Activated naive CD4-positive, alpha-beta T cell treated with anti-CD3 and anti-CD28 coated beads, Interleukin-2, amount 50 U/mL, for 72 hours (primary cell): ENCODE measurements around the gene SLC47A2. TPM values are rescaled to one million over a fixed set of nuclear protein-coding genes. Genes with fewer than 3 reads are reported as not detected.

Source experiments
- ATAC-seq, 2 donors: fragments of 150-1000 bp; cut with Tn5 transposase; 2 replicates each; pipeline ENCODE4 v1.10.0; 2021; ENCODE audit warnings: mild to moderate bottlenecking in 2 of 2, moderate library complexity in 2 of 2
- DNase-seq, 2 donors: peaks; one replicate each; pipeline ENCODE4 v3.0.0; 2021 to 2022; ENCODE audit warnings: low spot score in 2 of 2
- H3K27ac Mint-ChIP-seq, 2 donors: one replicate each; pipeline ENCODE4 v1.8.0; 2022; ENCODE audit warnings: mild to moderate bottlenecking in 2 of 2, mixed read lengths in 2 of 2
- H3K36me3 Mint-ChIP-seq, 2 donors: one replicate each; pipeline ENCODE4 v1.8.0; 2022; ENCODE audit warnings: mixed read lengths in 2 of 2
- H3K9me3 Mint-ChIP-seq, 2 donors: one replicate each; pipeline ENCODE4 v1.8.0; 2022; ENCODE audit warnings: mixed read lengths in 2 of 2
- total RNA-seq, 2 donors: library from RNA; stranded (reverse); gene quantifications; one replicate each; pipeline ENCODE4 v1.2.3, GENCODE V29; 2022

The SLC47A2 gene
- total RNA-seq, 2 donors from 2014 or later, result not detected

DNA sequence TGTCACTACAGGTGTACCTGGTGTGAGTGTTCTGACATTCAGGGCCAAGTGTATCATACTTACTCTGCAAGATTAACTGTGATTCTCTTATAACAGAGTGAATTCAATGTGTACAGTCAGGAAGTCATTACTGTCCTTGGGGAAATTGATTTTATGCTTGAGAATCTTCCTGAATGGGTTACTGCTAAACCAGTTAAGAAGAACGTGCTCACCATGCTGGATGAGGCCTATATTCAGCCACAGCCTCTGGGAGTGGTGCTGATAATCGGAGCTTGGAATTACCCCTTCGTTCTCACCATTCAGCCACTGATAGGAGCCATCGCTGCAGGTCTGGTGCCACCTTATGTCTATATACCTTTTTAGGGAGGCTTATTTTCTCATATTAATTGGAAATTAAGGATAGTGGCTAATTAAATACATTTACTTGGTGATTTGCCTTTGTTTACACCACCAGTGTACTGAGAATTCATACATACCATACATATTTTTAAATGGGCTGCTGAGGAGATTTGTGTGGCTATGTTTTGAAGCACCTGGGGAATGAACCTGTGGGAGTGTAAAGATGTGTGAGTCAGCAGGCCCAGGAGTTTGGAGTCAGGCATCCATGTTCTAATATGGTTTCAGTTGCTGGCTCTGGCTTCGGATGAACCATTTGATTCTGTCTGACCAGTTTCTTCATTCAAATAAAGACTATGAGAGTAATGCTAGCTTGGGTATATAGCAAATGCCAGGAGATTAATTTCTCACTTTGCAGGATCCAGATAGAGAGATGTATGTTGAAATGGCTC, 64.7 kb downstream of the SLC47A2 start:
- DNase-seq (no peak), ATAC-seq (no peak)
- Mint-ChIP-seq H3K9me3 (no peaks in the 10 kb centered on the region), H3K36me3 (peaks cover 12 to 13% of the 10 kb centered on the region in 2 donors), H3K27ac (no peak overlapping the region)

DNA sequence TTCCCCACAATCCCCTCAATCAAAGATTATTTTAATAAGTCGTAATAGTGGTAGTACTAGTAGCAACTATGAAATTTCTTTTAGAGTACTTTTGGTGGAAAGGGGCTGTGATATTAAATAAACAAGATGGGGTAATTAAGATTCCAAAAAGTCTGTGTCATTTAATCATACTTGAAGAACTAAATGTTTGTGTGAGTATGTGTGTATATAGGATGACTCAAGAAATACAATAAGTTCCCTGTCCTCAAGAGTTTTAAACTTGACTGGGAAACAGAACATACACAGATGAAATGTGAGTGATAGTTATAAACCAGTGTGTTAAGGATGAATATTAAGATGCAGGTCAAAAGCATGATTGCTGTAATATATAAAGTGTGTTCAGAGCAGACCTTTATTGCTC, 65.6 kb downstream of the SLC47A2 start:
- ATAC-seq, result no peak
- Mint-ChIP-seq H3K27ac (no peak overlapping the region), H3K36me3 (peaks cover 12 to 13% of the 10 kb centered on the region in 2 donors)

DNA sequence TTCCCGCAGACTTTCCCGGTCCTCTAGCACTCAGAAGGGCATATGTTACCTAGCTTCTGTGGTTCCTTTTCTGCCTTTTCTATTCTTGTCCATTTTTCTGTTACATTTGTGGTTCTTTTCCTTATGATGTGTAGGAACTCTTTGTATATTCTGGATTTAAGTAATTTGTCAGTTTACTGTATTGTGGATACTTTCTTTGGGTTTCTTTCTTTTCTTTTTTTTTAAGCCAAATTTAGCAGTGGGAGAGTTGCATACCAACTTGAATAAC, 67.2 kb downstream of the SLC47A2 start:
- no peak for ATAC-seq
- H3K27ac Mint-ChIP-seq, result peak overlapping the region; percentile 47 to 90
- no peaks in the 10 kb centered on the region for H3K9me3 Mint-ChIP-seq
- peaks cover 12 to 13% of the 10 kb centered on the region in 2 donors for H3K36me3 Mint-ChIP-seq
- no peak for DNase-seq

More for the DNA sequence above, 65.6 kb downstream of the SLC47A2 start:
- no peak for DNase-seq
- no peaks in the 10 kb centered on the region for H3K9me3 Mint-ChIP-seq

DNA sequence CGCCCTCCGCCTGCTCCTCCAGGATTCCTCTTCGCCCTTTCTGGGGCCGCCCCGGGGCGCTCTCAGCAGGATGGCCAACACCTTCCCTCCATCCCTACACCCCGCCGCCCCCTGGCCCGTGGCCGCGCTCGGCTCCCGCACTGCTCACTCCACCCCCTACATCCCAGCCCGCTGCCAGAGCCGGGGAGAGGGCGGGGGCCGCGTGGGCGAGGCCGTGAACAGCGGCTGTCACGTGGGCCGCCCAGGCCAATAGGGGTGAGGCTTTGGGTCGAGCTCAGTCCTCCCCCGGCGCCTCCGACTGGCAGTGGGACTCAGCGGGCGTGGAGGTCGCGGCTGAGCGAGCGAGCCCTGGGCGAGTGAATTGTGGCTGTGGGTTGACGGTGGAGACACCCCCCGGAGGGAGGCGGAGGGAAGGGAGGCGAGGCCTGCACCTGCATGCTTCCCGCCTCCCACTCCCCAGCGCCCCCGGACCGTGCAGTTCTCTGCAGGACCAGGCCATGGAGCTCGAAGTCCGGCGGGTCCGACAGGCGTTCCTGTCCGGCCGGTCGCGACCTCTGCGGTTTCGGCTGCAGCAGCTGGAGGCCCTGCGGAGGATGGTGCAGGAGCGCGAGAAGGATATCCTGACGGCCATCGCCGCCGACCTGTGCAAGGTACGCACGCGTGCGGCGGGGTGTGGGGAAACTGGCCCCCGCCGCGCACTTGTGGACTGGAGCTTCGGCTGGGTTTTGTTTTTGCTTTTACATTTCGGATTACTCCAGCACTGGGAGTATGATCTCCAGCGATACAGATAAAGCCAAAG, 67.7 kb downstream of the SLC47A2 start, which contains the start of gene ALDH3A2:
ALDH3A2 (plus strand) TSS at position 277 of the 799 bp plus-strand sequence; CDS start at position 498, 221 bp downstream.
- DNase-seq, result peak; percentile 95
- H3K9me3 Mint-ChIP-seq, result no peaks in the 10 kb centered on the region
- H3K36me3 Mint-ChIP-seq, result peaks cover 7 to 12% of the 10 kb centered on the region in 2 donors
- peak; percentile 96 for ATAC-seq
- peak within 1 kb of the TSS; percentile 90 to 93 for H3K27ac Mint-ChIP-seq

DNA sequence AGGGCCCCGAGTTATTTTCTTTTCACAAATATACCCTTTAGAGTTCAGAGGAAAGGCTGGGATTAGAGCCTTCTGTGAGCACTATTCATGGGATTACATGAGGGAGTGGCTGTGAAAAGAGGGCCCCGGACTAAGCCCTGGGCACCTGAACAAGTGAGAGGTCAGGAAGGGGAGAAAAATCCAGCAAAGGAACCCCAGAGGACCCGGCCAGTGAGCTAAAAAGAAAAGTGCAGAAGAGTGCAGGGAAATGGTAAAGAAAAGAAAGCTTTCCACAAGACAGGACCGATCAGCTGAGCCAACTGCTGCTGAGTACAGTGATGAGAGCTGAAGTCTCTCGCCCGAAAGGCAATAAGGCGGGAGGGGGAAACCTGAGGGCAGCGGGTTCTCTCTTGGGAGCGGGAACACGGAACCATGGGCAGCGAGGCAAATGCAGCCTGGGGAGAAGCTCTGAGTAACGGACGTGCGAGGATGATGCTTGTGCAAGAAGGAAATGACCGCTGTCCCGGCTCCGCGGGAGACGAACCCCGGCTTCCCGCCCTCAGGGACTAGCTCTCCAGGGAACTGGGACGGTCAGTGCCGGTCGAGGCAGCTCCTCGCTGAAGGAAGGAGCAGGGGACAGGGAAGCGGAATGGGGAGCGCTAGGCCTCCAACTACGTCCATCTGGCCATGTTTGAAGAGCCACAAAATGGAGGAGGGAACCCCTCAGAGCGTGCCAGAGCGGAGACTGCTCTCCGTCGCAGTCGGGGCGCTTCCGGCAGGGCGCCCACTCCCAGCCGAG, 68.5 kb downstream of the SLC47A2 start:
- H3K9me3 Mint-ChIP-seq, result no peaks in the 10 kb centered on the region
- DNase-seq (no peak), ATAC-seq (peak; percentile 55 to 65)
- peak overlapping the region; percentile 90 to 93 for H3K27ac Mint-ChIP-seq
- peaks cover 0 to 7% of the 10 kb centered on the region in 2 donors for H3K36me3 Mint-ChIP-seq

DNA sequence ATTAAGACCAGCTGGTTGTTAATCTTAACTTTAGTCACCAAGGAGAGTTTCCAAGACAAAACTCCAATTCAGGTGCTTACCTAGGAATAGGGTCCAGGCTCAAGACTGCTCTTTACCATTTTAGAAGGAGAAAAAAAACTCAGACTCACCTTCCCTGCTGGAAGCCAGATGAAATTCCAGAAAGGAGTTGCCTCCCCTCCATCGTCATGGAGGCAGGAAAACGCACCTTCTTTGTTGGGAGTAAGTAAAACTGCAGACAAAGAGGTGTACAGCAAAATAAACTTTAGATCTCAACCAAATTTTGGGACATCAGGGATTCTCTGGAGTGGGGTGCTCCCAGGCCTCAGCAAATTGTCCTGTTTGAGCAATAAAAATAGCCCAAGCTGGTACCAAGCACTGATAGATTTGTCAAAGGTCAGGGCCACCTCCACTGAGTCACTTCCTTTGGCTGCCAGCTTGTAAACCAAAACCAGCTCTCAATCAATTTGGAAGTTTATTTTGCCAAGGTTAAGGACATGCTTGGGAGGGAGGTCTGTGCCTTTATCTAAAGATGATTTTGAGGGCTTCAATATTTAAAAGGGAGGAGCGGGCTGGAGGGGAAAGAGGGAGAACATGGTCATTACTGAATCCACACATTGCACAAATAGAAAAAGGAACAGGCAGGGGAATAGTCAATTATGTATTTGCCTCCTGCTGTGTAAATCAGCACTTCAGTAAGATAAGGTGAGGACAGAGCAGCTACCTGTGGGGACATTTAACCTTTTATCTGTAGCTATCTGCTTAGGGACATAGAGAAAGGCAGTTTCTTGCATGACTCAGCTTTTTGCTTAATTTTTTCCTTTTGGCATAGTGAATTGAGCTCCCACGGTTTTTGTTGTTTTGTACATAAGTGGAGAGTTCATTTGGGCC, 69.3 kb downstream of the SLC47A2 start:
- Mint-ChIP-seq H3K36me3 (peaks cover 0 to 7% of the 10 kb centered on the region in 2 donors), H3K27ac (peak overlapping the region; percentile 90 to 93), H3K9me3 (no peaks in the 10 kb centered on the region)
- DNase-seq (no peak), ATAC-seq (no peak)

DNA sequence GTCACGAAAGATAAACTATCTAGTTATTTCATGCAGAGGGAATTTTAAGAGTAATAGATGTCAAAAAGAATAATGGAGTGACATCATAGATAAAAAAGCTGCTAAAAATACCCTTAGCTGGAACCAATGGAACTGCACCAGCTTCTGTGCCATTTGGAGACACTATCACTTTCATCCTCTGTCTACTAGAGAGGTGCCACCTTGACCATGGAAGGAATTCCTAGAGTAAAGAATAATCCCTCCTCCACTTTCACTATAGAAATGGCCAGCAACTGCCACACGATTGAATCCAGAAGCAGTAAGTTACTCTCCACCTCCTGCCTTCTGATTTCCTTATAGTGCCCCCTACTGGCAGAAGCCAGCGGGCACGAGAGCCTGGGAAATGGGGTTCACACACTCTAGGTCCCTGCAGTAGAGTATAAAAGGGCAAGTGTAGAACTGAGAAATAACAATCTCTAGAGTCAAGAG, 70.6 kb downstream of the SLC47A2 start:
- Mint-ChIP-seq H3K36me3 (peaks cover 0 to 7% of the 10 kb centered on the region in 2 donors), H3K9me3 (no peaks in the 10 kb centered on the region), H3K27ac (no peak overlapping the region)
- DNase-seq (peak in 1 of 2 donors; percentile 78), ATAC-seq (no peak)

DNA sequence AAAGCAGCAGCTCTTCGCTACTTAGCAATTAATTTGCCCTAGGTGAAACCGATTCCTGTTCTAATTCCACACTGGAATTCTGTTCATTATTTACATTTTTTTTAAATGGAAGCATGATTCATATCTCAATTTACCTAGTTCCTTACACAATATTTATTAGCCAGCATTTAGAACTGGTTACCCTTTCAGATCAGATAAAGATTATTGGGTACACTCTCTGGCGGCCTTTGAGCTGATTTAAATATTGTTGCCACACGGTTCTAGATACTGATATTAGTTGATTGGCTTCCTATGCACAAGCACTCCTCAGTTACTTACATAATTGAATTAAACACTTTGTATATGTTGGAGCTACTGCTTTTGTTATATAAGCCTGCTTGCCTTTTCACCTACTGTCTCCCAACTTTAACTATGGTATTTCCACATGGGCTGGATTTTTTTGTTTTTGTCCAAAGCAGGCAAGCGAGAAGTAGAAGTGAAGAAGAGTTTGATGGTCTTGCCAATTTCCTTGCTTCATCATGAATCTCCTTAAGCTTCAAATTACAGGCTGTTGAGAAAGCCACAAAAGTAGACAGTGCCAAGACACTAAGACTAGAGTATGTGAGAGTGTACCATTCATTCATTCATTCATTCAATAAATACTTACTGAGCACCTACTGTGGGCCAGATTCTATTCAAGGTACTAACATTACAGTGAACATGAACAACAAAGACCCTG, 71.7 kb downstream of the SLC47A2 start:
- ATAC-seq, result no peak
- peaks cover 0 to 7% of the 10 kb centered on the region in 2 donors for H3K36me3 Mint-ChIP-seq
- no peak for DNase-seq
- H3K27ac Mint-ChIP-seq, result no peak overlapping the region
- H3K9me3 Mint-ChIP-seq, result no peaks in the 10 kb centered on the region

DNA sequence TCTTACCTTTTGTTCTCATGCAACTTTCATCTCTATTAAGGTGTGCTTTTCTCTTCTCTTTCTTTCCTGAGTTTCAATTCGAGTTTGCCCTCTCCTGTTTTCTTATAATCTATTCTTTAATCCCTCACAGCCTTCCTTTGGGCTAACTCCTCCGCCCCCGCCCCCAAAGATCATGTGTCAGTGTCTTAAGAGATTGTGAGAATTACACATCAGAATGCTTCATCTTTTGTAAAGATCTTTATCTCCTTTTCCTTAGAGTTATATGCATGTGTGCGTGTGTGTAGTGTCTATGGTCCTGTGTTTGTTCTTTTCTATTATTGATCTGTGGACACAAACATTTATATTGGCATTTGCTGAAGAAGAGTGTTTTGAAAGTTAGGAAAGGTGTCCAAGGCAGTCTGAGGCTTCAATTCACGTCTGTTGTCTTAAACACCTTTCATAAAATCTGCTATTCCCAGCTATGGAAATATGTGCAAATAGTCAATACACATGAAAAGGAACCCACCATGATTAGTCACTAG, 74.0 kb downstream of the SLC47A2 start:
- Mint-ChIP-seq H3K36me3 (peaks cover 0 to 4% of the 10 kb centered on the region in 2 donors), H3K27ac (no peak overlapping the region), H3K9me3 (no peaks in the 10 kb centered on the region)
- ATAC-seq (no peak), DNase-seq (no peak)

DNA sequence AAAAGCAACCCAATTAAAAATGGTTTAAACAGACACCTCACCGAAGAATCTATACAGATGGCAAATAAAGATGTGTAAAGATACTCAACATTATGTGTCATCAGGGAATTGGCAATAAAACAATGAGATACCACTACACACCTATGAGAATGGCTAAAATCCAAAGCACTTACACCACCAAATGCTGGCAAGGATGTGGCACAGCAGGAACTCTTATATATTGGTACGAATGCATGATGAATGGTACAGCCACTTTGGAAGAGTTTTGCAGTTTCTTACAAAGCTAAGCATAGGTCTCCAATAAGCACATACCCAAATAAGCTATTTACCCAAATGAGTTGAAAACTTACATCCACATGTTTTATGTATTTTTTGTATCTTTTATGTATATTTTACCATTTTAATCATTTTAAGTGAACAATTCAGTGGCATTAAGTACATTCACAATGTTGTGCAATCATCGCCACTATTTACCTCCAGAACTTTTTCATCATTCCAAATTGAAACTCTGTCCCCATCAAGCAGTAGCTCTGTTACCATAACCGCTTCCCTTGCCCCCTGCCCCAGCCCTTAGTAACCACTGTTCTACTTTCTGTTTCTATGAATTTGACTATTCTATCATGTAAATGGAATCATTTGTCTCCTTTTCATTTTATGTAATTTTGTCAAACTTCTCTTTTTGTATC, 74.6 kb downstream of the SLC47A2 start:
- no peaks in the 10 kb centered on the region for H3K9me3 Mint-ChIP-seq
- H3K36me3 Mint-ChIP-seq, result peaks cover 0 to 4% of the 10 kb centered on the region in 2 donors
- DNase-seq, result no peak
- no peak for ATAC-seq
- no peak overlapping the region for H3K27ac Mint-ChIP-seq

DNA sequence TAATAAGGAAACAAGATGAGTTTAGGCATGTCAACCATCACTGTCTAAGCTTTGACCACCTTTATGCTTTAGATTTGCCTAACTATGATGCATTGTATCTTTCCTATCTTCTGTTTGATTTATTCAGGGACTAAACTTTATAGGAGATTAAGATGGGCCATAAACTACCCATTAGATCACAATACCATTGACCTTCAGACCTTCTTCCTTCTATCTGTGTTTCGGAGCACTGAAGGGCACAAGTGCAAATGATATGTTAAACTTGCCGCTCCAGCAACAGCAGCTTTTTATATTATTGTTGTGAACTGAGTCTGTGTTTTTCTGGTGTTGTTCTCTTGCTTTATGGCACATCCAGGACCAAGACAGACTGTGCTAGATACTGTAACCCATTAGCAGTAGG, 84.5 kb downstream of the SLC47A2 start:
- Mint-ChIP-seq H3K9me3 (no peaks in the 10 kb centered on the region), H3K27ac (no peak overlapping the region), H3K36me3 (no peaks in the 10 kb centered on the region)
- DNase-seq (no peak), ATAC-seq (no peak)

DNA sequence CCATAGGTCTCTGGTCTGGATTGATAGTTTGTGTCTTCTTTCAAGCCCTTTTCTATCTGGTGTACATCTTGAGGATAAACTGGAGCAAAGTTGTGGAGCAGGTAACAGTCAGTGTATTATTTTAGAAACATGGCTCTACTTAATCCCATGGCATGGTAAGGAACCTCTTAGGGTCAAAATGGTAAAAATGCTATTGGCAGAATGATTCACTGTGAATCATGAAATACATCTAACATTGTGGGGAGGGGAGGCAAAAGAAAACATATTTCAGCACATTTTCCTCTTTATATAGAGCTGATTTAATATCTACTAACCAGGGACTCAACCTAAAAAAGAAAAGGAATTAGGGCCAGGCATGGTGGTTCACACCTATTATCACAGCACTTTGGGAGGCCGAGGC, 85.7 kb downstream of the SLC47A2 start:
- ATAC-seq (no peak), DNase-seq (no peak)
- Mint-ChIP-seq H3K9me3 (no peaks in the 10 kb centered on the region), H3K27ac (no peak overlapping the region), H3K36me3 (no peaks in the 10 kb centered on the region)

DNA sequence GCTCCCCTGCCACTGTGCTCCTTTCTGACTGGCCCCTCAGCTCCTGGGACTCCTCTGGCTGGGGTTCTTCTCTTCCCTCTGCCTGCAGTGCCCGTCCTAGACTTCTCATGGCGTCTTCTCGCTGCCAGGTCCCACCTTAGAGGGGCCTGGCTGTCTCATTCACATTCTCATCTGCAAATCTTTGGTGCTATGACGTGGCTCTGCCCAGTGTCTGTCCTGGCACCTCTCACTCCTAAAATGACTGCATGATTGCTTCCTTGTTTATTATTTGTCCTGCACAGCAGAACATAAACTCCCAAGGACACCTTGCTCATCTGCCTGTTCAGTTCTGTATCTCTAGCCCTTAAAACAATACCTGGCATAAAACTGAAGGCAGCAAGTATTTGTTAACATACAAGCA, 86.3 kb downstream of the SLC47A2 start:
- Mint-ChIP-seq H3K27ac (no peak overlapping the region), H3K9me3 (no peaks in the 10 kb centered on the region), H3K36me3 (no peaks in the 10 kb centered on the region)
- DNase-seq, result no peak
- no peak for ATAC-seq

DNA sequence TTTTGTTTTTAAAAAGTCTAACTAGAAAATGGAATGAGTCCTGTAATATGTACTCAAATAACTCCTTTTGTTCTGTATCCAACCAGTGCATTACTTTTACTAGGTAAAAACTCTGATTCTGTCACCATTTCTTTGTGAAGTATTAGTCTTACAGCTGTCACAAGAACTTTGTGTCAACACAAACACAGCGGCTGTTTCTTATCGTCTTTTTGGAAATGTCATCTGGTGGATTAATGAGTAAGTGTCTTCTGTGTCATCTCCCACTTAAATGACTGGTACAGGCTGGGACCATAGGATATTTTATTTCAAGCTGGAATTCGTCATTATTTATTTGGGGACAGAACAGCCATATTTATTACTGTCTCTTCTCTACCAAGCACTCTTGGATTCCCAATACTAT, 86.9 kb downstream of the SLC47A2 start:
- DNase-seq, result no peak
- no peak for ATAC-seq
- H3K36me3 Mint-ChIP-seq, result no peaks in the 10 kb centered on the region
- no peaks in the 10 kb centered on the region for H3K9me3 Mint-ChIP-seq
- H3K27ac Mint-ChIP-seq, result no peak overlapping the region
